B cell (primary cell): Measurements from ENCODE around the gene FLAD1. TPM values are rescaled to one million over a fixed set of nuclear protein-coding genes. Genes with fewer than 3 reads are reported as not detected.

Experiments
- ATAC-seq: fragments of 200-7000 bp; cut with Tn5 transposase; one replicate; pipeline ENCODE4 v1.10.0; 2021; ENCODE audit warnings: low read depth, mild to moderate bottlenecking, moderate number of reproducible peaks, moderate library complexity
- CTCF ChIA-PET: fragments of 350-600 bp; sonication (Branson Sonifier 250); formaldehyde crosslinking; loops from one replicate; lab custom pipeline; 2021; ENCODE audit warnings: antibody characterized with exemption, inconsistent platforms; lab: Charles Lee
- POLR2A ChIA-PET: fragments of 350-600 bp; sonication (Branson Sonifier 250); formaldehyde crosslinking; loops from one replicate; lab custom pipeline; 2021; ENCODE audit warnings: antibody characterized with exemption; lab: Charles Lee
- DNase-seq: peaks from one replicate; pipeline ENCODE4 v3.0.0; 2013
- H2AFZ ChIP-seq: 2 replicates; pipeline ENCODE4 v1.6.1; 2012; ENCODE audit warnings: mild to moderate bottlenecking, low read depth, low read length; ENCODE audit not compliant: insufficient read depth, poor library complexity, severe bottlenecking
- H3K27ac ChIP-seq, 2 donors: 1 replicate in 1 of 2; 2 replicates in 1 of 2; pipeline ENCODE4 v1.5.1; 2012 to 2013; ENCODE audit warnings: low read length in 2 of 2, mild to moderate bottlenecking in 2 of 2, moderate library complexity in 1 of 2
- H3K27me3 ChIP-seq, 4 experiments: fragments of 200-600 bp in 1 of 4; sonication (generic) in 1 of 4; replicated peaks in 1 of 4; 1 replicate in 2 of 4; 2 replicates in 2 of 4; pipeline versions ENCODE4 v1.6.1 to v1.7.0; 2013 to 2016; ENCODE audit warnings: low read length in 3 of 4, mild to moderate bottlenecking in 2 of 4, mixed read lengths in 1 of 4, moderate library complexity in 1 of 4; ENCODE audit not compliant: insufficient read depth in 4 of 4, control insufficient read depth in 3 of 4; ENCODE audit errors: control extremely low read depth in 1 of 4
- H3K36me3 ChIP-seq, 2 experiments: replicated peaks in 1 of 2; 1 replicate in 1 of 2; 2 replicates in 1 of 2; pipeline versions ENCODE4 v1.6.1 to v1.7.1; 2013; ENCODE audit warnings: low read length in 1 of 2; ENCODE audit not compliant: insufficient read depth in 2 of 2, control insufficient read depth in 1 of 2; ENCODE audit errors: control extremely low read depth in 1 of 2, extremely low read depth in 1 of 2
- H3K4me1 ChIP-seq, 2 donors: fragments of 200-600 bp in 1 of 2; sonication (generic) in 1 of 2; 1 replicate in 1 of 2; 2 replicates in 1 of 2; pipeline versions ENCODE4 v1.5.1 to v1.6.1; 2013 to 2017; ENCODE audit warnings: low read length in 2 of 2; ENCODE audit not compliant: control insufficient read depth in 2 of 2, insufficient read depth in 2 of 2
- H3K4me2 ChIP-seq: replicated peaks from 2 replicates; pipeline ENCODE3; 2012; ENCODE audit warnings: mild to moderate bottlenecking, low read depth, low read length; ENCODE audit not compliant: poor library complexity, severe bottlenecking
- H3K4me3 ChIP-seq, 5 experiments: fragments of 200-600 bp in 1 of 5; sonication (generic) in 1 of 5; 1 replicate in 3 of 5; 2 replicates in 2 of 5; pipeline versions ENCODE4 v1.5.1 to v1.7.0; 2011 to 2016; ENCODE audit warnings: low read length in 4 of 5, mild to moderate bottlenecking in 4 of 5, low read depth in 2 of 5, control low read depth in 1 of 5, moderate library complexity in 1 of 5; ENCODE audit not compliant: insufficient read depth in 1 of 5; ENCODE audit errors: control extremely low read depth in 1 of 5, extremely low read depth in 1 of 5
- H3K79me2 ChIP-seq: fragments of 200-600 bp; sonication (generic); one replicate; pipeline ENCODE4 v1.6.0; 2016; ENCODE audit warnings: low read length; ENCODE audit not compliant: control insufficient read depth, insufficient read depth
- H3K9ac ChIP-seq: fragments of 200-600 bp; sonication (generic); 2 replicates; pipeline ENCODE4 v1.6.1; 2017; ENCODE audit warnings: mild to moderate bottlenecking, low read length, moderate library complexity
- H3K9me3 ChIP-seq, 3 donors: one replicate each; pipeline versions ENCODE4 v1.6.1 to v1.7.1; 2013; ENCODE audit warnings: low read length in 2 of 3; ENCODE audit not compliant: control insufficient read depth in 2 of 3, insufficient read depth in 1 of 3; ENCODE audit errors: control extremely low read depth in 1 of 3
- H4K20me1 ChIP-seq: 2 replicates; pipeline ENCODE4 v1.6.0; 2012; ENCODE audit warnings: mild to moderate bottlenecking, low read length; ENCODE audit not compliant: insufficient read depth, control insufficient read depth, poor library complexity, severe bottlenecking
- H3K27ac Mint-ChIP-seq: one replicate; pipeline ENCODE4 v1.8.0; 2021; ENCODE audit warnings: mixed read lengths
- H3K27me3 Mint-ChIP-seq: one replicate; pipeline ENCODE4 v1.8.0; 2021; ENCODE audit warnings: mixed read lengths
- H3K4me1 Mint-ChIP-seq: one replicate; pipeline ENCODE4 v1.8.0; 2021; ENCODE audit warnings: mixed read lengths
- H3K4me3 Mint-ChIP-seq: one replicate; pipeline ENCODE4 v1.8.0; 2021; ENCODE audit warnings: mixed read lengths
- H3K9me3 Mint-ChIP-seq: one replicate; pipeline ENCODE4 v1.8.0; 2022; ENCODE audit warnings: mixed read lengths; ENCODE audit not compliant: insufficient read depth
- CTCF ChIP-seq: fragments of 200-600 bp; IDR thresholded peaks from one replicate; pipeline ENCODE4 v1.8.0; 2022; ENCODE audit warnings: antibody characterized with exemption, mild to moderate bottlenecking
- EZH2 ChIP-seq: IDR thresholded peaks from 2 replicates; pipeline ENCODE4 v1.6.1; 2012; ENCODE audit warnings: borderline replicate concordance, low read depth, mild to moderate bottlenecking, moderate library complexity, low read length; ENCODE audit not compliant: insufficient read depth, poor library complexity, severe bottlenecking
- WGBS: methylation state at CpG from one replicate; pipeline ENCODE4 v1.1.5; 2013; ENCODE audit warnings: missing lambda C conversion rate; ENCODE audit not compliant: insufficient coverage; 5-methylcytosine and 5-hydroxymethylcytosine counted together
- intact Hi-C: fragments of 100-400 bp; cut with micrococcal nuclease; formaldehyde crosslinking; loops from one replicate; pipeline ENCODE4 v1.10.0; 2022
- polyA plus RNA-seq: library from polyadenylated mRNA; depleted of rRNA; stranded (reverse); fragments of >200 nt; gene quantifications from 2 replicates; pipeline ENCODE4 v1.2.3, GENCODE V29; 2012
- total RNA-seq, 2 donors: library from RNA; stranded (reverse); fragments of 120-200 nt in 1 of 2; gene quantifications; 1 replicate in 1 of 2; 2 replicates in 1 of 2; pipeline versions ENCODE4 v1.2.3 to v1.2.4, GENCODE V29; 2013 to 2022

Gene FLAD1
- total and polyA plus RNA-seq, 2 donors (not counting 1 experiment from before 2014, with no cell fraction given): 51.4 to 83.0 TPM

GRCh38 chr1:155022136-155022926 is 39.2 kb downstream of the FLAD1 start:
- H3K36me3 ChIP-seq: no peaks in the 10 kb centered on the region
- Mint-ChIP-seq H3K9me3 (no peaks in the 10 kb centered on the region), H3K4me3 (no peak overlapping the region), H3K27ac (peak overlapping the region; percentile 53), H3K27me3 (no peaks in the 10 kb centered on the region), H3K4me1 (peaks cover 25% of the 10 kb centered on the region)
- no peak overlapping the region for H3K4me3 ChIP-seq
- peaks cover 0 to 2% (median 0%) of the 10 kb centered on the region in 3 donors for H3K9me3 ChIP-seq
- H3K79me2 ChIP-seq: peaks cover 3% of the 10 kb centered on the region
- no peak overlapping the region for H3K27ac ChIP-seq
- 96% methylated on average over 5 of the region's 8 CpGs for WGBS
- intact Hi-C loops: no loop called here
- peaks cover 11 to 17% of the 10 kb centered on the region in 2 donors for H3K4me1 ChIP-seq
- H2AFZ ChIP-seq: no peak overlapping the region
- TF ChIP-seq CTCF (no peak), EZH2 (no peak)
- H3K4me2 ChIP-seq: no peak overlapping the region
- H4K20me1 ChIP-seq: peaks cover 5% of the 10 kb centered on the region
- ChIA-PET POLR2A (no interaction called here), CTCF (interaction anchor here (0.5 to 17.4 kb wide), 5 partner anchors 22 to 122 kb away, joined by 3 to 295 read pairs (median 3); partner anchors contain the start of genes LENEP and ZBTB7B)
- DNase-seq: no peak
- no peak overlapping the region for H3K9ac ChIP-seq
- H3K27me3 ChIP-seq: no peaks in the 10 kb centered on the region
- ATAC-seq: no peak

GRCh38 chr1:155022927-155023236 is 39.7 kb downstream of the FLAD1 start:
- Mint-ChIP-seq H3K4me1 (peaks cover 20% of the 10 kb centered on the region), H3K4me3 (no peak overlapping the region), H3K9me3 (no peaks in the 10 kb centered on the region), H3K27ac (no peak overlapping the region), H3K27me3 (no peaks in the 10 kb centered on the region)
- Histone ChIP-seq H3K4me3 (no peak overlapping the region), H3K4me1 (peaks cover 8 to 13% of the 10 kb centered on the region in 2 donors), H3K79me2 (peaks cover 3% of the 10 kb centered on the region), H3K9me3 (peaks cover 0 to 2% (median 0%) of the 10 kb centered on the region in 3 donors), H3K9ac (no peak overlapping the region), H2AFZ (no peak overlapping the region), H3K36me3 (no peaks in the 10 kb centered on the region), H3K27ac (no peak overlapping the region), H3K4me2 (no peak overlapping the region), H3K27me3 (no peaks in the 10 kb centered on the region), H4K20me1 (peaks cover 4% of the 10 kb centered on the region)
- DNase-seq (no peak), ATAC-seq (no peak)
- CTCF ChIA-PET: interaction anchor here (0.5 to 17.4 kb wide), 4 partner anchors 23 to 123 kb away, joined by 3 to 295 read pairs (median 4); partner anchors contain the start of genes LENEP and ZBTB7B
- intact Hi-C loops: no loop called here
- POLR2A ChIA-PET: no interaction called here
- 60% methylated on average over 4 of the region's 4 CpGs for WGBS
- TF ChIP-seq CTCF (no peak), EZH2 (no peak)
